ENCODE results near the gene VCL.
"Not testable (repeated sequence)": the region's sequence is repeated elsewhere in the genome, so short reads cannot be mapped to it uniquely, and the experiment has no call there.

VCL gene

DNA sequence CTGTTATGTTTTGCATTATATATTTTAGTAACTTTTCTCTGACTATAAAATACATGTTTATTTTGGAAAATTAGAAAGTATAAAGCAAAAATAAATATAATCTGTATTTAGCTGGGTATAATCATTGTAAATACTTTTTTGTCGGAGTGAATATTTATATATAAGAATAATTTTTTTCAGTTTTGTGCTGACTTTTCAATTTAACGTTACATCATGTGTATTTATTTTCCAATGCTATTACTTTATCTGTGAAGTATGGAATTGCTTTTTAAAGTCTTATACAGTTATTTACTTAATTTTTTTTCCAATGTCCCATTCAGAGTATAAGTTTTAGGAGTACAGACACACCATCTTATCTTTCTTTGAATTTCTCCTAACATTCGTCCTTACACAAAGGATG is 137.5 kb downstream of the VCL start:
- no peak overlapping the region for H3K27ac ChIP-seq
- TF ChIP-seq, protein P1, sequence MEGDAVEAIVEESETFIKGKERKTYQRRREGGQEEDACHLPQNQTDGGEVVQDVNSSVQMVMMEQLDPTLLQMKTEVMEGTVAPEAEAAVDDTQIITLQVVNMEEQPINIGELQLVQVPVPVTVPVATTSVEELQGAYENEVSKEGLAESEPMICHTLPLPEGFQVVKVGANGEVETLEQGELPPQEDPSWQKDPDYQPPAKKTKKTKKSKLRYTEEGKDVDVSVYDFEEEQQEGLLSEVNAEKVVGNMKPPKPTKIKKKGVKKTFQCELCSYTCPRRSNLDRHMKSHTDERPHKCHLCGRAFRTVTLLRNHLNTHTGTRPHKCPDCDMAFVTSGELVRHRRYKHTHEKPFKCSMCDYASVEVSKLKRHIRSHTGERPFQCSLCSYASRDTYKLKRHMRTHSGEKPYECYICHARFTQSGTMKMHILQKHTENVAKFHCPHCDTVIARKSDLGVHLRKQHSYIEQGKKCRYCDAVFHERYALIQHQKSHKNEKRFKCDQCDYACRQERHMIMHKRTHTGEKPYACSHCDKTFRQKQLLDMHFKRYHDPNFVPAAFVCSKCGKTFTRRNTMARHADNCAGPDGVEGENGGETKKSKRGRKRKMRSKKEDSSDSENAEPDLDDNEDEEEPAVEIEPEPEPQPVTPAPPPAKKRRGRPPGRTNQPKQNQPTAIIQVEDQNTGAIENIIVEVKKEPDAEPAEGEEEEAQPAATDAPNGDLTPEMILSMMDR (IDR thresholded peaks at IDR 0.05): no peak
- no peak for TF ChIP-seq ZFX (IDR thresholded peaks at IDR 0.05; ENCODE audit: borderline replicate concordance)

DNA sequence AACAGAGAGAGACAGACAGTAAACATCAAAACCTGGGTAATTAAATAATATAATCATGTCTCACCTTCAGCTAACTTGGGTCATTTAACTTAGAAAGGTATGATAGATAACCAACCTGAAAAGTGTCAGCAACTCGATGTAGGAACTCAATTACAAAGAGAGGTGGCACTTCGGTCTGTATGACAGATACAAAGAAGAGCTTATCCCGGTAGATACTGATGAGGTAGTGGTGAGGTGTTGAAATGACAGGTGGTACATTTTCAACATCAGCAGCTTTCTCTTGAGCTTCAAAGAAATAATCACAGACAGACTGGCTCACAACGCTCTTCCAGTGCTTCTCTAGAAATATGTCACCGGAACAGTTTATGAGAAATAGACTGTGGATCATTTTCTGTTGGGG is 140.1 kb downstream of the VCL start:
- no peak overlapping the region for H3K27ac ChIP-seq
- TF ChIP-seq, protein P1 (IDR thresholded peaks at IDR 0.05): no peak
- TF ChIP-seq ZFX (IDR thresholded peaks at IDR 0.05; ENCODE audit: borderline replicate concordance): no peak

DNA sequence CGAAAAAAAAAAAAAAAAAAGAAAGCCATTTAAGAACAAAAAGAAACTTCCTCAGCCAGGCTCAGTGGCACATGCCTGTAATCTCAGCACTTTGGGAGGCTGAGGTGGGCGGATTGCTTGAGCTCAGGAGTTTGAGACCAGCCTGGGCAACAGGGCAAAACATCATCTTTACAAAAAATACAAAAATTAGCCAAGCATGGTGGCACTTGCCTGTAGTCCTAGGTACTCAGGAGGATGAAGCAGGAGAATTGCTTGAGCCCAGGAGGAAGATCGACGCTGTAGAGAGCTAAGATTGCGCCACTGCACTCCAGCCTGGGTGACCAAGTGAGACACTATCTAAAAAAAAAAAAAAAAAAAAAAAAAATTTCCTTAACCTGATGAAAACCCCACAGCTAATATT is 140.7 kb downstream of the VCL start:
- not testable (repeated sequence) for H3K27ac ChIP-seq

DNA sequence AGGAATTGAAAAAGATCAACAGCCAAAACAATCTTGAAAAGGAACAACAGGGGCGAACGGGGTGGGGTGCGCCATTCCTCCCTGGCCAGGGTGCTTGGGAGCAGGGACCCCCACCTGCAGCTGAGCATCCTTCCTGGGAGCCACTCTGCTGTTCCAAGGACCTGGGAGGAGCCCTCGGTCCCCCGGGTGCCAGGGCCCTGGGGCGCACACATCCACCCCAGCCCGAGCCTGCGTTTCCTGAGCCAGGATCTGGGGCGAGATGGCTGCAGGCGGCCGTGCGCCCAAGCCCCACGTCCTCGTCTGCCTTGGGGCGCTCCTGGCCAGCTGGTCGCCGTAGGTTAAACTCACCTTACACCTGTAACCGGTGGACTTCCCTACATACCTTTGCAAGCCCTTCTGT is 142.1 kb downstream of the VCL start:
- H3K27ac ChIP-seq: no peak overlapping the region
- TF ChIP-seq, protein P1 (IDR thresholded peaks at IDR 0.05): no peak
- TF ChIP-seq ZFX (IDR thresholded peaks at IDR 0.05; ENCODE audit: borderline replicate concordance): no peak

DNA sequence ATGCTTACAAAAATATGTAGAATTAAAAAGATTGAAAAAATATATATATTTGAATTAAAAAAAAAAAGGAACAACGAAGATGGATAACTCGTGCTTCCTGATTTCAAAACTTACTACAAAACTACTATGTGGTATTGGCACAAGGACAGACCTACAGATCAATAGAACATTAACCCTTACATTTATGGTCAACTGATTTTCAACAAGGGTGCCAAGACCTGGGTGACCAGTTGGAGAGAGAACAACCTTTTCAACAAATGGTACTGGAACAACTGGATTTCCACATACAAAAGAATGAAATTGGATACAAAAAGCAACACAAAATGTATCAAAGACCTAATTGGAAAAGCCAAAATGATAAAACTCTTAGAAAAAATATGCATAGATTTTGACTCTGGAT is 142.6 kb downstream of the VCL start:
- TF ChIP-seq, protein P1 (IDR thresholded peaks at IDR 0.05): no peak
- TF ChIP-seq ZFX (IDR thresholded peaks at IDR 0.05; ENCODE audit: borderline replicate concordance): no peak
- H3K27ac ChIP-seq: no peak overlapping the region

DNA sequence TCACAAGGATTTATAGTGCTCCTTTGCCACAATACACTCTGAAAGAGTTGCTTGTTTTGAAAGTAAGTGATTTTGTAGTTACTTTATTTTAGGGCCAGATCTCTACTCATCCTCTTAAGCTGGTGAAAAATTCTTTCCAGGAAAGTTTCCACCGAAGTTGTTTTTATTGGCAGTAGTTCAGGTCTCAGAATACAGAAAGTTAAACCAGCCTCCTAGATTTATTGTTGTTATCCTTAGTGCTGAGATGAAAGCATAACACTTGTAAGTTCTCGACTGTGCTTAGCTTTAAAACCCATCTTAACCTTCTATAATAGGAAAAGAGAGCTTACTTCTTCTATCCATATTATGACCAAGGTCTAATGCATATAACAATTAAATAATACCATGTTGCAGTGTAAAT is 147.2 kb downstream of the VCL start:
- no peak for TF ChIP-seq ZFX (IDR thresholded peaks at IDR 0.05; ENCODE audit: borderline replicate concordance)
- TF ChIP-seq, protein P1 (IDR thresholded peaks at IDR 0.05): no peak
- no peak overlapping the region for H3K27ac ChIP-seq

DNA sequence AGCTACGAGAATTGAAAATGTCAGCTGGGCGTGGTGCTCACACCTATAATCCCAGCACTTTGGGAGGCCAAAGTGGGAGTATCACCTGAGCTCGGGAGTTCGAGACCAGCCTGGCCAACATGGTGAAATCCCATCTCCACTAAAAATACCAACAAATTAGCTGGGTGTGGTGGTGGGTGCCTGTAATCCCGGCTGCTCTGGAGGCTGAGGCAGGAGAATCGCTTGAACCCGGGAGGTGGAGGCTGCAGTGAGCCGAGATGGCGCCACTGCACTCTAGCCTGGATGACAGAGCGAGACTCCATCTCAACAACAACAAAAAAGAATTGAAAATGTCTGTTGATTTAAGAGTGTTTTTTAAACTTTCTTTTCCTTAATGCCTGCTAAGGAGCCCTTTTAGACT is 149.1 kb downstream of the VCL start:
- not testable (repeated sequence) for H3K27ac ChIP-seq

DNA sequence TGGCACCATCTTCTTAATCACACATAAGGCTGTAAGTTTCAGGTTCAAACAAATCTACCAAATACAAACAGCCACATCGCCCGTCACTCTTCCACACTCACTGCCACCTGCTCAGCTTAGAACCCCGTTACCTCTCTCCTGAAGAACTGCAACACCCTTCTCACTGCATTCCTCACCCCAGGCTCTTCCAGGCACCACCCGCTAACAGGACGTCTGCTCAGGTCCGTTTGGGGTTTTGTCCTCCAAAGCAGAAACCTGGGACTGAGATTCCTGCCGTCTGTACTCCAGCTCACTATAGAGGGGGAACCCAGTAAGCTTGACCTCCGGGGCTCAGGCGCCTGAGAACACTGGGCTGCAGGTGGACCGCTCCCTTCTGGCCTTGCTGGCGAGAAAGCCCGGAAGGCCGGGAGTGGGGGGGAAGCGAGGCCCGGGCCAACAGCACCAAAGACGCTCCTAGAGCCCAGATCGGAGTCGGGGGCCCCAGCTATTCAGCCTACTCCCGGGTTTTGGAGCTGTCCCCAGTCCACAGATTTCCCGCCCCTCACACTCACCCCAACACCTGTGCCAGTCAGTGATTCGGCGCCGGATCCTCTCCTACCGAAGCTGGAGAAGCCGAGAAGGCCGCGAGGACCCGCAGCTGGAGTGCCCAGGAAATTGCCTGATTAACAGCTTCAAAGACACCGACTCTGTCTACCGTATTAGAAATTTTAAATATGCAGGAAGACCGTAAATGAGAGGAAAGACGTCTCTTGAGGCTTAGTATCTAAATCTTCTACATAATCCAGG is 152.5 kb downstream of the VCL start, which contains the start of gene AP3M1:
Gene AP3M1 (minus strand): TSS at position 625 of the 786 bp plus-strand sequence. CDS start 12,449 bp downstream, outside the sequence.
- no peak for TF ChIP-seq ZFX (IDR thresholded peaks at IDR 0.05; ENCODE audit: borderline replicate concordance)
- H3K27ac ChIP-seq: peak within 1 kb of the TSS; percentile 93

Data from 22Rv1 (cell line).